Hepatocyte (in vitro differentiated cells): Measurements from ENCODE around the gene SNX10. TPM values are rescaled to one million over a fixed set of nuclear protein-coding genes. Genes with fewer than 3 reads are reported as not detected.
A peak's percentile ranks its signal among the peaks of the same experiment; 100 is the strongest.

Experiments
- DNase-seq: peaks from one replicate; pipeline ENCODE4 v3.0.0-alpha.2; 2016; ENCODE audit warnings: low spot score
- H2AFZ ChIP-seq: fragments of 200-600 bp; sonication (generic); 2 replicates; pipeline ENCODE4 v1.6.0; 2016; ENCODE audit warnings: antibody characterized with exemption, mild to moderate bottlenecking
- H3K27ac ChIP-seq: fragments of 200-600 bp; sonication (generic); 2 replicates; pipeline ENCODE4 v1.5.1; 2016; ENCODE audit warnings: mild to moderate bottlenecking
- H3K27me3 ChIP-seq: fragments of 200-600 bp; sonication (generic); 2 replicates; pipeline ENCODE4 v1.6.1; 2016
- H3K36me3 ChIP-seq: fragments of 200-600 bp; sonication (generic); replicated peaks from 2 replicates; pipeline ENCODE4 v1.5.1; 2016; ENCODE audit warnings: low read depth; ENCODE audit not compliant: insufficient read depth
- H3K4me1 ChIP-seq: fragments of 200-600 bp; sonication (generic); 2 replicates; pipeline ENCODE4 v1.5.1; 2016; ENCODE audit warnings: mild to moderate bottlenecking, moderate library complexity; ENCODE audit not compliant: insufficient read depth
- H3K4me2 ChIP-seq: fragments of 200-600 bp; sonication (generic); 2 replicates; pipeline ENCODE4 v1.6.0; 2016
- H3K4me3 ChIP-seq: fragments of 200-600 bp; sonication (generic); 2 replicates; pipeline ENCODE4 v1.5.1; 2016; ENCODE audit warnings: mild to moderate bottlenecking
- H3K79me2 ChIP-seq: fragments of 200-600 bp; sonication (generic); 2 replicates; pipeline ENCODE4 v1.6.0; 2017; ENCODE audit warnings: mild to moderate bottlenecking
- H3K9me2 ChIP-seq: fragments of 200-600 bp; sonication (generic); replicated peaks from 2 replicates; pipeline ENCODE4 v1.6.0; 2017; ENCODE audit warnings: mild to moderate bottlenecking; ENCODE audit not compliant: insufficient read depth
- H3K9me3 ChIP-seq: fragments of 200-600 bp; sonication (generic); 2 replicates; pipeline ENCODE4 v1.5.1; 2016; ENCODE audit warnings: low read depth, mild to moderate bottlenecking
- H4K20me1 ChIP-seq: fragments of 200-600 bp; sonication (generic); 2 replicates; pipeline ENCODE4 v1.6.0; 2016; ENCODE audit warnings: mild to moderate bottlenecking; ENCODE audit not compliant: insufficient read depth, poor library complexity, severe bottlenecking
- EZH2 ChIP-seq: fragments of 200-600 bp; sonication (generic); IDR thresholded peaks from 2 replicates; pipeline ENCODE4 v1.6.1; 2016; ENCODE audit warnings: antibody characterized with exemption, mild to moderate bottlenecking, borderline replicate concordance
- EZH2phosphoT487 ChIP-seq: fragments of 200-600 bp; sonication (generic); IDR thresholded peaks from one replicate; pipeline ENCODE4 v1.6.1; 2018; ENCODE audit warnings: antibody characterized with exemption, mild to moderate bottlenecking, low read depth, moderate library complexity; ENCODE audit not compliant: unreplicated experiment, severe bottlenecking
- WGBS: methylation state at CpG from one replicate; pipeline ENCODE4 v1.1.6; 2016; ENCODE audit warnings: low lambda C conversion rate; ENCODE audit errors: missing lambda C conversion rate; 5-methylcytosine and 5-hydroxymethylcytosine counted together
- polyA plus RNA-seq: library from polyadenylated mRNA; unstranded; fragments of >200 nt; fragmentation: Nextera tagmentation; extraction: Ambion mirVana; gene quantifications from 2 replicates; pipeline ENCODE4 v1.2.1, GENCODE V29; 2016
- total RNA-seq: library from RNA; depleted of rRNA; stranded (reverse); fragments of >200 nt; gene quantifications from 2 replicates; pipeline ENCODE4 v1.2.3, GENCODE V29; 2014
- TF ChIP-seq, protein P1 (sequence below): fragments of 200-600 bp; sonication (generic); IDR thresholded peaks from 2 replicates; pipeline ENCODE4 v1.5.1; 2016; ENCODE audit warnings: antibody characterized with exemption, mild to moderate bottlenecking; ENCODE audit not compliant: poor library complexity

Gene SNX10
- total and polyA plus RNA-seq, 2 experiments from 2014 or later, result 6.1 to 8.2 TPM

- Histone ChIP-seq H3K79me2 (no peaks in the 10 kb centered on the region), H3K9me3 (no peaks in the 10 kb centered on the region), H2AFZ (no peak overlapping the region), H3K36me3 (no peaks in the 10 kb centered on the region), H3K27me3 (no peaks in the 10 kb centered on the region), H3K9me2 (no peaks in the 10 kb centered on the region), H3K27ac (no peak overlapping the region), H4K20me1 (no peaks in the 10 kb centered on the region), H3K4me2 (no peak overlapping the region), H3K4me3 (no peak overlapping the region), H3K4me1 (no peaks in the 10 kb centered on the region)
- no peak for DNase-seq
- WGBS, result 82% methylated on average over 3 of the region's 3 CpGs
- no peak for TF ChIP-seq EZH2
- TF ChIP-seq EZH2phosphoT487, result no peak
- TF ChIP-seq, protein P1, sequence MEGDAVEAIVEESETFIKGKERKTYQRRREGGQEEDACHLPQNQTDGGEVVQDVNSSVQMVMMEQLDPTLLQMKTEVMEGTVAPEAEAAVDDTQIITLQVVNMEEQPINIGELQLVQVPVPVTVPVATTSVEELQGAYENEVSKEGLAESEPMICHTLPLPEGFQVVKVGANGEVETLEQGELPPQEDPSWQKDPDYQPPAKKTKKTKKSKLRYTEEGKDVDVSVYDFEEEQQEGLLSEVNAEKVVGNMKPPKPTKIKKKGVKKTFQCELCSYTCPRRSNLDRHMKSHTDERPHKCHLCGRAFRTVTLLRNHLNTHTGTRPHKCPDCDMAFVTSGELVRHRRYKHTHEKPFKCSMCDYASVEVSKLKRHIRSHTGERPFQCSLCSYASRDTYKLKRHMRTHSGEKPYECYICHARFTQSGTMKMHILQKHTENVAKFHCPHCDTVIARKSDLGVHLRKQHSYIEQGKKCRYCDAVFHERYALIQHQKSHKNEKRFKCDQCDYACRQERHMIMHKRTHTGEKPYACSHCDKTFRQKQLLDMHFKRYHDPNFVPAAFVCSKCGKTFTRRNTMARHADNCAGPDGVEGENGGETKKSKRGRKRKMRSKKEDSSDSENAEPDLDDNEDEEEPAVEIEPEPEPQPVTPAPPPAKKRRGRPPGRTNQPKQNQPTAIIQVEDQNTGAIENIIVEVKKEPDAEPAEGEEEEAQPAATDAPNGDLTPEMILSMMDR, result no peak
Observed at GRCh38 chr7:26361637-26362036, 70.0 kb downstream of the SNX10 start.

DNA sequence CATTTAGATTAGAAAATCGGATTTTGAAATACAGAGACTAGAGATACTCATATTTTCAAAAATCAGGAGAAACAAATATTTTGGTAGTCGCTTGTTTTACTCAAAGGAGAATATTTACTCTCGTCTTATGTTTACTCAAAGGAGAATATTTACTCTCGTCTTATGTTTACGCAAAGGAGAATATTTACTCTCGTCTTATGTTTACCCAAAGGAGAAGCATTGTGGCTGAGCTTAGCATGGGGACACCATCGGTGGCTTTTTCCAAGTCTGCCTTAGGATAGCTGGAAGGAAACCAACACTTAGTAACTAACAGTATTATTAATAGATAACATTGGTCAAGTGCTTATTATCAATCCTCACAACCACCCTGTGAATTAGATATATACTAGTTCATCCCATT, 71.8 kb downstream of the SNX10 start:
- H3K9me3 ChIP-seq, result no peaks in the 10 kb centered on the region
- H4K20me1 ChIP-seq, result no peaks in the 10 kb centered on the region
- WGBS, result 63% methylated on average over 7 of the region's 7 CpGs
- no peaks in the 10 kb centered on the region for H3K9me2 ChIP-seq
- H3K4me2 ChIP-seq, result no peak overlapping the region
- H3K4me3 ChIP-seq, result no peak overlapping the region
- no peaks in the 10 kb centered on the region for H3K79me2 ChIP-seq
- H3K36me3 ChIP-seq, result no peaks in the 10 kb centered on the region
- no peak for TF ChIP-seq EZH2phosphoT487
- TF ChIP-seq, protein P1, result no peak
- no peak for TF ChIP-seq EZH2
- H3K27ac ChIP-seq, result no peak overlapping the region
- H3K27me3 ChIP-seq, result no peaks in the 10 kb centered on the region
- no peak overlapping the region for H2AFZ ChIP-seq
- no peak for DNase-seq
- no peaks in the 10 kb centered on the region for H3K4me1 ChIP-seq

DNA sequence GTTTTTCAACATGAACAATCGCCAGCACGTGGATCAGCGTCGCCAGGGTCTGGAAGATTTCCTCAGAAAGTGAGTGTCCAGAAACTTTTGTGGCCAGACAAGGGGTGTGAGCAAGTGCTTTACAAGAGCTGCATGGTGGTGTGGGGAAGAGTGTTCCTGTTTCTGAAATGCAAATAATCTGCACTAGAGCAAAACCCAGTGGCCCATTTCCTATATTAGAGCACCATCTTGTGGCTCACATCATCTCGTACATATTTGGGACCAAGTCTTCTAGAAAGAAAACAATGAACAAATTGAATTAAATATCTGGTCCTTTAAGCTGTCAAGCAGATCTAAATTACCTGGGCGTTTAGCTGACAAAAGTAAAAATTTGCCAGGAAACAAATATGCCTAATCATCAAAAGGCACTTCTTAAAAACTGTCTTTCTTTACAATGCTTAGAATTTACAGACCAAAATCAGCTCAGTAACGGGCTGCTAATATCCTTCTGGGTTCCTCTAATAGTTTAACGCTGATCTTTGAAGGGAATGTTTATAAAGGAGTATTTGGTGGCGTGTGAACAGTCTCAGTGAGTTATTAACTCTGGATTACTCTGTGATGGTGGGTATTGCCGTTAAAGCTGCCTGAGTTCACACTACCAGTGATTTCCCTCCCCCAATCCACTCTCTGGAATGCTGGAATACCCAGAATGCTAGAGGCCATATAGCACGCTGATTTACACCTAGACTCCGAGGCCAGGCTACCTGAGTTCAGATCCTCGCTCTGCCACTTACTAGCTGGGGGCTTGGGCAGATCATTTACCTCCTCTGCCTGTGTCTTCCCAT, 73.6 kb downstream of the SNX10 start:
- Histone ChIP-seq H3K79me2 (no peaks in the 10 kb centered on the region), H4K20me1 (no peaks in the 10 kb centered on the region), H3K27ac (peak overlapping the region; percentile 25), H3K4me2 (peak overlapping the region; percentile 41), H3K4me1 (no peaks in the 10 kb centered on the region), H2AFZ (no peak overlapping the region), H3K36me3 (no peaks in the 10 kb centered on the region), H3K9me3 (no peaks in the 10 kb centered on the region), H3K9me2 (no peaks in the 10 kb centered on the region), H3K4me3 (no peak overlapping the region), H3K27me3 (no peaks in the 10 kb centered on the region)
- peak; percentile 80 for DNase-seq
- TF ChIP-seq EZH2, result no peak
- TF ChIP-seq, protein P1, result peak; percentile 94
- 25% methylated on average over 13 of the region's 13 CpGs for WGBS
